NT2/D1 (cell line): ENCODE measurements around the gene CC2D2A.

Source experiments
- SUZ12 ChIP-seq: IDR thresholded peaks from 2 replicates; pipeline ENCODE4 v1.6.1; 2011; ENCODE audit not compliant: insufficient read length, insufficient read depth; ENCODE audit errors: extremely low read depth
- YY1 ChIP-seq: IDR thresholded peaks from 2 replicates; pipeline ENCODE4 v1.6.1; 2011; ENCODE audit not compliant: insufficient read length, insufficient read depth
- ZNF274 ChIP-seq: IDR thresholded peaks from 2 replicates; pipeline ENCODE4 v1.6.1; 2011; ENCODE audit warnings: mild to moderate bottlenecking, low read depth, low read length

GRCh38 chr4:15547392-15547791 lies 77.7 kb downstream of the CC2D2A start:
- TF ChIP-seq YY1 (no peak), SUZ12 (no peak), ZNF274 (no peak)
